DMS79 treated with DMSO at 0.1 percent for 48 hours (cell line): Measurements from ENCODE around the gene PREX1.

Experiments
- DNase-seq: peaks from one replicate; lab custom pipeline; 2025; lab: John Stamatoyannopoulos, UW

Gene PREX1

GRCh38 chr20:48620507-48621375 is 207.1 kb downstream of the PREX1 start:
- peak; percentile 85 for DNase-seq

GRCh38 chr20:48620154-48620506 is 207.7 kb downstream of the PREX1 start:
- no peak for DNase-seq

GRCh38 chr20:48619126-48620101 is 208.4 kb downstream of the PREX1 start:
- DNase-seq: peak; percentile 68

GRCh38 chr20:48618631-48619030 is 209.2 kb downstream of the PREX1 start:
- DNase-seq: no peak

- no peak for DNase-seq
Measured at GRCh38 chr20:48618052-48618451, 209.7 kb downstream of the PREX1 start.

- DNase-seq: no peak
Measured at GRCh38 chr20:48617481-48617880, 210.3 kb downstream of the PREX1 start.

GRCh38 chr20:48616481-48616880 is 211.3 kb downstream of the PREX1 start:
- no peak for DNase-seq

GRCh38 chr20:48615871-48616270 is 211.9 kb downstream of the PREX1 start:
- DNase-seq: no peak

GRCh38 chr20:48614593-48615274 is 213.1 kb downstream of the PREX1 start:
- no peak for DNase-seq

GRCh38 chr20:48613926-48614325 is 213.9 kb downstream of the PREX1 start:
- no peak for DNase-seq

GRCh38 chr20:48612335-48612734 is 215.5 kb downstream of the PREX1 start:
- DNase-seq: no peak

GRCh38 chr20:48610996-48611395 is 216.8 kb downstream of the PREX1 start:
- no peak for DNase-seq

GRCh38 chr20:48609491-48609978 is 218.3 kb downstream of the PREX1 start:
- no peak for DNase-seq

GRCh38 chr20:48608756-48609155 is 219.0 kb downstream of the PREX1 start:
- DNase-seq: no peak

- DNase-seq: no peak
Measured at GRCh38 chr20:48607544-48607865, 220.3 kb downstream of the PREX1 start.

- no peak for DNase-seq
Measured at GRCh38 chr20:48606841-48607543, 220.8 kb downstream of the PREX1 start.

GRCh38 chr20:48606172-48606840 is 221.5 kb downstream of the PREX1 start:
- no peak for DNase-seq

GRCh38 chr20:48605364-48606171 is 222.2 kb downstream of the PREX1 start:
- no peak for DNase-seq

- DNase-seq: no peak
Measured at GRCh38 chr20:48604936-48605335, 222.9 kb downstream of the PREX1 start.

GRCh38 chr20:48604426-48604825 is 223.4 kb downstream of the PREX1 start:
- no peak for DNase-seq
